ENCODE data around the gene FOXL3.

GRCh38 chr7:258476-259190 lies 31.3 kb upstream of the FOXL3 start:
- TF ChIP-seq POLR2A (IDR thresholded peaks at IDR 0.05) = no peak
- TF ChIP-seq, protein P1, sequence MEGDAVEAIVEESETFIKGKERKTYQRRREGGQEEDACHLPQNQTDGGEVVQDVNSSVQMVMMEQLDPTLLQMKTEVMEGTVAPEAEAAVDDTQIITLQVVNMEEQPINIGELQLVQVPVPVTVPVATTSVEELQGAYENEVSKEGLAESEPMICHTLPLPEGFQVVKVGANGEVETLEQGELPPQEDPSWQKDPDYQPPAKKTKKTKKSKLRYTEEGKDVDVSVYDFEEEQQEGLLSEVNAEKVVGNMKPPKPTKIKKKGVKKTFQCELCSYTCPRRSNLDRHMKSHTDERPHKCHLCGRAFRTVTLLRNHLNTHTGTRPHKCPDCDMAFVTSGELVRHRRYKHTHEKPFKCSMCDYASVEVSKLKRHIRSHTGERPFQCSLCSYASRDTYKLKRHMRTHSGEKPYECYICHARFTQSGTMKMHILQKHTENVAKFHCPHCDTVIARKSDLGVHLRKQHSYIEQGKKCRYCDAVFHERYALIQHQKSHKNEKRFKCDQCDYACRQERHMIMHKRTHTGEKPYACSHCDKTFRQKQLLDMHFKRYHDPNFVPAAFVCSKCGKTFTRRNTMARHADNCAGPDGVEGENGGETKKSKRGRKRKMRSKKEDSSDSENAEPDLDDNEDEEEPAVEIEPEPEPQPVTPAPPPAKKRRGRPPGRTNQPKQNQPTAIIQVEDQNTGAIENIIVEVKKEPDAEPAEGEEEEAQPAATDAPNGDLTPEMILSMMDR (IDR thresholded peaks at IDR 0.05) = no peak
